ENCODE data around the gene SOCS6. TPM values are rescaled to one million over a fixed set of nuclear protein-coding genes. Genes with fewer than 3 reads are reported as not detected.

Gene SOCS6
- total and polyA plus RNA-seq, 2 donors (not counting 1 experiment from before 2014, with no cell fraction given) = 0.25 to 0.99 TPM

DNA sequence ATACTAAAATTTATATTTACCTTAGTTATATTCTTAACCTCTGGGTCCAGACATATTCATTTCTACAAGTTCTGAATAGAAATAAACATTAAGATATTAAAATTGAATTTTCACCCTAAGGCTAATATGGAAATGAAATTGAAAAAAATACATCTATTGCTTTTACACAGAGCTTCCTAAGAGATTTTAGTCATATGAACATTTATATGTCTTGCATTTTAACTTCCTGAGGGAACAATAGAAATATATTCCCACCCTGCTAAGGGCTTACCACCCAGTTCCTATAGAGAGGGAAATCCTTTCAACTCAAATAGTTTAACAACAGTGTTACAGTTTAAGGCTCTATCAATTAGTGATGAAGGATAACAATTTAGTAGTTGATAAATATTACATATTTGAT, 60.5 kb downstream of the SOCS6 start:
- intact Hi-C loops (cut with micrococcal nuclease) = no loop called here
- no peak for DNase-seq
- Histone ChIP-seq H3K4me1 (ENCODE audit: control insufficient read depth in 2 of 2, insufficient read depth in 2 of 2, low read length in 2 of 2) (no peaks in the 10 kb centered on the region), H3K9me3 (ENCODE audit: control extremely low read depth in 1 of 3, control insufficient read depth in 2 of 3, insufficient read depth in 1 of 3, low read length in 2 of 3) (peaks cover 0 to 4% (median 0%) of the 10 kb centered on the region in 3 donors), H3K4me3 (ENCODE audit: control extremely low read depth in 1 of 5, extremely low read depth in 1 of 5, insufficient read depth in 1 of 5, low read depth in 2 of 5, low read length in 4 of 5) (no peak overlapping the region), H3K27ac (ENCODE audit: low read length in 2 of 2) (no peak overlapping the region), H2AFZ (ENCODE audit: insufficient read depth, low read depth, low read length, poor library complexity, severe bottlenecking) (no peak overlapping the region), H3K79me2 (ENCODE audit: control insufficient read depth, insufficient read depth, low read length) (no peaks in the 10 kb centered on the region), H3K4me2 (replicated peaks; ENCODE audit: low read depth, low read length, poor library complexity, severe bottlenecking) (no peak overlapping the region), H3K9ac (ENCODE audit: low read length) (no peak overlapping the region), H3K36me3 (replicated peaks in 1 of 2; ENCODE audit: control extremely low read depth in 1 of 2, control insufficient read depth in 1 of 2, extremely low read depth in 1 of 2, insufficient read depth in 2 of 2, low read length in 1 of 2) (no peaks in the 10 kb centered on the region), H3K27me3 (replicated peaks in 1 of 4; ENCODE audit: control extremely low read depth in 1 of 4, control insufficient read depth in 3 of 4, insufficient read depth in 4 of 4, low read length in 3 of 4) (no peaks in the 10 kb centered on the region), H4K20me1 (ENCODE audit: control insufficient read depth, insufficient read depth, low read length, poor library complexity, severe bottlenecking) (no peaks in the 10 kb centered on the region)
- no peak for ATAC-seq (ENCODE audit: low read depth)
- CTCF ChIA-PET = no interaction called here
- H3K4me3 Mint-ChIP-seq = no peak overlapping the region
- TF ChIP-seq, protein P1, sequence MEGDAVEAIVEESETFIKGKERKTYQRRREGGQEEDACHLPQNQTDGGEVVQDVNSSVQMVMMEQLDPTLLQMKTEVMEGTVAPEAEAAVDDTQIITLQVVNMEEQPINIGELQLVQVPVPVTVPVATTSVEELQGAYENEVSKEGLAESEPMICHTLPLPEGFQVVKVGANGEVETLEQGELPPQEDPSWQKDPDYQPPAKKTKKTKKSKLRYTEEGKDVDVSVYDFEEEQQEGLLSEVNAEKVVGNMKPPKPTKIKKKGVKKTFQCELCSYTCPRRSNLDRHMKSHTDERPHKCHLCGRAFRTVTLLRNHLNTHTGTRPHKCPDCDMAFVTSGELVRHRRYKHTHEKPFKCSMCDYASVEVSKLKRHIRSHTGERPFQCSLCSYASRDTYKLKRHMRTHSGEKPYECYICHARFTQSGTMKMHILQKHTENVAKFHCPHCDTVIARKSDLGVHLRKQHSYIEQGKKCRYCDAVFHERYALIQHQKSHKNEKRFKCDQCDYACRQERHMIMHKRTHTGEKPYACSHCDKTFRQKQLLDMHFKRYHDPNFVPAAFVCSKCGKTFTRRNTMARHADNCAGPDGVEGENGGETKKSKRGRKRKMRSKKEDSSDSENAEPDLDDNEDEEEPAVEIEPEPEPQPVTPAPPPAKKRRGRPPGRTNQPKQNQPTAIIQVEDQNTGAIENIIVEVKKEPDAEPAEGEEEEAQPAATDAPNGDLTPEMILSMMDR (IDR thresholded peaks at IDR 0.05) = no peak
- TF ChIP-seq EZH2 (IDR thresholded peaks at IDR 0.05; ENCODE audit: borderline replicate concordance, insufficient read depth, low read depth, low read length, poor library complexity, severe bottlenecking) = no peak
- H3K4me1 Mint-ChIP-seq = no peaks in the 10 kb centered on the region
- H3K27me3 Mint-ChIP-seq = no peaks in the 10 kb centered on the region
- POLR2A ChIA-PET = no interaction called here
- no peak overlapping the region for H3K27ac Mint-ChIP-seq
- H3K9me3 Mint-ChIP-seq (ENCODE audit: insufficient read depth) = no peaks in the 10 kb centered on the region

DNA sequence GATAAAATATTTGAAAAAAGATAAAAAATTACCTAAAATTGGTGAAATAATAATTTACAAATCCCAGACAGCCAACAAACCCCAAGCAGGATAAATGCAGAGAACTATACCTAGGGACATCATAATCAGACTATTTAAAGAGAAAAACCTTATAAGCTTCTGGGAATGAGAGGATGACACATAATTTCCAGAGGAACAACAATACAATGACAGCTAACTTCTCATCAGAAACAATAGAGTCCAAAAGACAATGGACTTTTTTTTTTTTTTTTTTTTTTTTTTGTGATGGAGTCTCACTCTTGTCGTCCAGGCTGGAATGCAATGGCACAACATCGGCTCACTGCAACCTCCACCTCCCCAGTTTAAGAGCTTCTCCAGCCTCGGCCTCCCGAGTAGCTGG, 65.2 kb downstream of the SOCS6 start:
- intact Hi-C loops (cut with micrococcal nuclease) = no loop called here
- H3K27ac Mint-ChIP-seq = no peak overlapping the region
- no peaks in the 10 kb centered on the region for H3K4me1 ChIP-seq (ENCODE audit: control insufficient read depth in 2 of 2, insufficient read depth in 2 of 2, low read length in 2 of 2)
- no peak overlapping the region for H3K27ac ChIP-seq (ENCODE audit: low read length in 2 of 2)
- no peak overlapping the region for H3K9ac ChIP-seq (ENCODE audit: low read length)
- H3K9me3 ChIP-seq (ENCODE audit: control extremely low read depth in 1 of 3, control insufficient read depth in 2 of 3, insufficient read depth in 1 of 3, low read length in 2 of 3) = peaks cover 0 to 3% (median 0%) of the 10 kb centered on the region in 3 donors
- POLR2A ChIA-PET = interaction anchor here (0.6 kb wide), 1 partner anchor 11 kb away, joined by 3 read pairs; no protein-coding TSS in a partner anchor
- TF ChIP-seq, protein P1 (IDR thresholded peaks at IDR 0.05) = no peak
- WGBS (ENCODE audit: insufficient coverage) = no CpG with 5 or more reads among the region's 4 CpGs
- H2AFZ ChIP-seq (ENCODE audit: insufficient read depth, low read depth, low read length, poor library complexity, severe bottlenecking) = no peak overlapping the region
- peaks cover 4% of the 10 kb centered on the region for H3K27me3 Mint-ChIP-seq
- no peaks in the 10 kb centered on the region for H3K4me1 Mint-ChIP-seq
- H3K9me3 Mint-ChIP-seq (ENCODE audit: insufficient read depth) = no peaks in the 10 kb centered on the region
- no peak overlapping the region for H3K4me2 ChIP-seq (replicated peaks; ENCODE audit: low read depth, low read length, poor library complexity, severe bottlenecking)
- H3K79me2 ChIP-seq (ENCODE audit: control insufficient read depth, insufficient read depth, low read length) = no peaks in the 10 kb centered on the region
- no peak for DNase-seq
- no peak for ATAC-seq (ENCODE audit: low read depth)
- no peak overlapping the region for H3K4me3 ChIP-seq (ENCODE audit: control extremely low read depth in 1 of 5, extremely low read depth in 1 of 5, insufficient read depth in 1 of 5, low read depth in 2 of 5, low read length in 4 of 5)
- H4K20me1 ChIP-seq (ENCODE audit: control insufficient read depth, insufficient read depth, low read length, poor library complexity, severe bottlenecking) = no peaks in the 10 kb centered on the region
- H3K36me3 ChIP-seq (replicated peaks in 1 of 2; ENCODE audit: control extremely low read depth in 1 of 2, control insufficient read depth in 1 of 2, extremely low read depth in 1 of 2, insufficient read depth in 2 of 2, low read length in 1 of 2) = no peaks in the 10 kb centered on the region
- CTCF ChIA-PET = no interaction called here
- no peaks in the 10 kb centered on the region for H3K27me3 ChIP-seq (replicated peaks in 1 of 4; ENCODE audit: control extremely low read depth in 1 of 4, control insufficient read depth in 3 of 4, insufficient read depth in 4 of 4, low read length in 3 of 4)
- H3K4me3 Mint-ChIP-seq = no peak overlapping the region

All from B cell (primary cell).